H9 (cell line): ENCODE data around the gene AP3B2. TPM values are rescaled to one million over a fixed set of nuclear protein-coding genes. Genes with fewer than 3 reads are reported as not detected.

ENCODE experiments used
- DNase-seq: peaks from one replicate; pipeline ENCODE4 v3.0.0-alpha.2; 2017
- H2AFZ ChIP-seq: one replicate; pipeline ENCODE4 v1.6.1; 2013; ENCODE audit warnings: mild to moderate bottlenecking, low read length, control low read depth, moderate library complexity
- H2AK5ac ChIP-seq: 2 replicates; pipeline ENCODE4 v1.6.1; 2013; ENCODE audit warnings: low read length, control low read depth, mixed read lengths; ENCODE audit not compliant: insufficient read length
- H2BK120ac ChIP-seq: one replicate; pipeline ENCODE4 v1.6.1; 2013; ENCODE audit warnings: low read depth, mild to moderate bottlenecking, low read length, control low read depth, inconsistent platforms; ENCODE audit not compliant: poor library complexity, severe bottlenecking
- H2BK12ac ChIP-seq: 2 replicates; pipeline ENCODE4 v1.6.1; 2013; ENCODE audit warnings: low read length, control low read depth, mixed read lengths, low read depth; ENCODE audit not compliant: insufficient read length
- H2BK15ac ChIP-seq: 2 replicates; pipeline ENCODE4 v1.6.1; 2013; ENCODE audit warnings: low read depth, low read length, control low read depth
- H2BK20ac ChIP-seq: one replicate; pipeline ENCODE4 v1.6.1; 2013; ENCODE audit warnings: low read depth, mild to moderate bottlenecking, low read length, control low read depth, inconsistent platforms; ENCODE audit not compliant: poor library complexity, severe bottlenecking
- H2BK5ac ChIP-seq: 2 replicates; pipeline ENCODE4 v1.6.1; 2013; ENCODE audit warnings: low read length, control low read depth, mixed read lengths; ENCODE audit not compliant: insufficient read length
- H3K14ac ChIP-seq: 2 replicates; pipeline ENCODE4 v1.6.1; 2013; ENCODE audit warnings: low read length, control low read depth; ENCODE audit not compliant: insufficient read depth
- H3K18ac ChIP-seq: 2 replicates; pipeline ENCODE4 v1.6.1; 2013; ENCODE audit warnings: low read depth, mild to moderate bottlenecking, mixed read lengths, low read length, control low read depth; ENCODE audit not compliant: insufficient read length
- H3K23ac ChIP-seq: 2 replicates; pipeline ENCODE4 v1.6.1; 2013; ENCODE audit warnings: low read length, control low read depth, mixed read lengths, low read depth; ENCODE audit not compliant: insufficient read length
- H3K23me2 ChIP-seq: 2 replicates; pipeline ENCODE4 v1.6.1; 2013; ENCODE audit warnings: low read depth, mild to moderate bottlenecking, mixed read lengths, low read length, control low read depth; ENCODE audit not compliant: insufficient read length, poor library complexity, severe bottlenecking
- H3K27ac ChIP-seq: 2 replicates; pipeline ENCODE4 v1.5.1; 2013; ENCODE audit warnings: low read length, control low read depth, mixed read lengths, low read depth; ENCODE audit not compliant: insufficient read length
- H3K27me3 ChIP-seq: 2 replicates; pipeline ENCODE4 v1.6.1; 2013; ENCODE audit warnings: low read length, control low read depth, inconsistent platforms; ENCODE audit not compliant: insufficient read depth
- H3K4ac ChIP-seq: 2 replicates; pipeline ENCODE4 v1.6.1; 2013; ENCODE audit warnings: low read depth, mild to moderate bottlenecking, control low read depth, inconsistent platforms, low read length, moderate library complexity
- H3K4me1 ChIP-seq: 2 replicates; pipeline ENCODE4 v1.6.1; 2013; ENCODE audit warnings: low read length, control low read depth, inconsistent platforms; ENCODE audit not compliant: insufficient read depth
- H3K4me2 ChIP-seq: 2 replicates; pipeline ENCODE4 v1.6.1; 2013; ENCODE audit warnings: low read length, control low read depth, mixed read lengths; ENCODE audit not compliant: insufficient read length, insufficient read depth
- H3K56ac ChIP-seq: 2 replicates; pipeline ENCODE4 v1.6.1; 2013; ENCODE audit warnings: low read depth, mild to moderate bottlenecking, mixed read lengths, low read length, control low read depth; ENCODE audit not compliant: insufficient read length
- H3K79me1 ChIP-seq: 2 replicates; pipeline ENCODE4 v1.6.1; 2013; ENCODE audit warnings: low read depth, mild to moderate bottlenecking, moderate library complexity, low read length, control low read depth, inconsistent platforms; ENCODE audit not compliant: insufficient read depth, poor library complexity, severe bottlenecking
- H3K79me2 ChIP-seq: 2 replicates; pipeline ENCODE4 v1.6.1; 2013; ENCODE audit warnings: low read length, control low read depth, inconsistent platforms; ENCODE audit not compliant: insufficient read depth
- H3K9ac ChIP-seq: 2 replicates; pipeline ENCODE4 v1.6.1; 2013; ENCODE audit warnings: low read length, control low read depth, mixed read lengths; ENCODE audit not compliant: insufficient read length; ENCODE audit errors: extremely low read depth
- H3K9me3 ChIP-seq: one replicate; pipeline ENCODE4 v1.6.1; 2013; ENCODE audit warnings: low read depth, low read length, inconsistent platforms; ENCODE audit not compliant: control insufficient read depth
- H3T11ph ChIP-seq: one replicate; pipeline ENCODE4 v1.6.1; 2013; ENCODE audit warnings: mild to moderate bottlenecking, low read length, control low read depth, inconsistent platforms
- H4K20me1 ChIP-seq: one replicate; pipeline ENCODE4 v1.6.1; 2013; ENCODE audit not compliant: control insufficient read depth, insufficient read length, insufficient read depth
- H4K5ac ChIP-seq: 2 replicates; pipeline ENCODE4 v1.6.1; 2013; ENCODE audit warnings: low read depth, mild to moderate bottlenecking, mixed read lengths, low read length, control low read depth; ENCODE audit not compliant: insufficient read length
- H4K8ac ChIP-seq: replicated peaks from 2 replicates; pipeline ENCODE4 v1.6.1; 2013; ENCODE audit warnings: low read length, control low read depth, mixed read lengths, low read depth; ENCODE audit not compliant: insufficient read length
- H4K91ac ChIP-seq: 2 replicates; pipeline ENCODE4 v1.6.1; 2013; ENCODE audit warnings: low read depth, mild to moderate bottlenecking, moderate library complexity, mixed read lengths, low read length, control low read depth; ENCODE audit not compliant: insufficient read length
- H3K27ac Mint-ChIP-seq, 3 experiments: 2 replicates in 2 of 3; 3 replicates in 1 of 3; pipeline ENCODE4 v1.8.0; 2020 to 2021; ENCODE audit warnings: mixed read lengths in 3 of 3, mild to moderate bottlenecking in 1 of 3, moderate library complexity in 1 of 3
- H3K27me3 Mint-ChIP-seq: 2 replicates; pipeline ENCODE4 v1.8.0; 2021; ENCODE audit warnings: low read depth, mild to moderate bottlenecking, moderate library complexity, mixed read lengths
- H3K36me3 Mint-ChIP-seq, 3 experiments: 2 replicates in 2 of 3; 3 replicates in 1 of 3; pipeline ENCODE4 v1.8.0; 2020 to 2021; ENCODE audit warnings: low read depth in 3 of 3, mixed read lengths in 3 of 3; ENCODE audit not compliant: insufficient read depth in 1 of 3
- H3K4me1 Mint-ChIP-seq, 2 experiments: 2 replicates each; pipeline ENCODE4 v1.8.0; 2020; ENCODE audit warnings: mixed read lengths in 2 of 2
- H3K4me3 Mint-ChIP-seq, 2 experiments: 2 replicates in 1 of 2; 3 replicates in 1 of 2; pipeline ENCODE4 v1.8.0; 2020 to 2021; ENCODE audit warnings: mild to moderate bottlenecking in 2 of 2, mixed read lengths in 2 of 2, moderate library complexity in 1 of 2
- H3K9me3 Mint-ChIP-seq, 2 experiments: 2 replicates in 1 of 2; 3 replicates in 1 of 2; pipeline ENCODE4 v1.8.0; 2020; ENCODE audit warnings: mild to moderate bottlenecking in 2 of 2, mixed read lengths in 2 of 2, moderate library complexity in 1 of 2
- CTCF ChIP-seq: fragments of 200-600 bp; sonication (generic); conservative IDR thresholded peaks from 3 replicates; pipeline ENCODE4 v1.8.0; 2021; ENCODE audit warnings: antibody characterized with exemption, mild to moderate bottlenecking
- WGBS: extraction: QIAGEN DNeasy Blood & Tissue Kit; methylation state at CpG from one replicate; pipeline ENCODE4 v1.1.7; 2013; ENCODE audit warnings: missing lambda C conversion rate, low lambda C conversion rate, mixed read lengths; ENCODE audit not compliant: insufficient read length; ENCODE audit errors: extremely low coverage; 5-methylcytosine and 5-hydroxymethylcytosine counted together
- total RNA-seq: library from RNA; stranded (reverse); gene quantifications from 2 replicates; pipeline ENCODE4 v1.2.1, GENCODE V29; 2021

AP3B2 gene
- total RNA-seq, 1 experiment from 2014 or later, result 10.6 TPM

DNA sequence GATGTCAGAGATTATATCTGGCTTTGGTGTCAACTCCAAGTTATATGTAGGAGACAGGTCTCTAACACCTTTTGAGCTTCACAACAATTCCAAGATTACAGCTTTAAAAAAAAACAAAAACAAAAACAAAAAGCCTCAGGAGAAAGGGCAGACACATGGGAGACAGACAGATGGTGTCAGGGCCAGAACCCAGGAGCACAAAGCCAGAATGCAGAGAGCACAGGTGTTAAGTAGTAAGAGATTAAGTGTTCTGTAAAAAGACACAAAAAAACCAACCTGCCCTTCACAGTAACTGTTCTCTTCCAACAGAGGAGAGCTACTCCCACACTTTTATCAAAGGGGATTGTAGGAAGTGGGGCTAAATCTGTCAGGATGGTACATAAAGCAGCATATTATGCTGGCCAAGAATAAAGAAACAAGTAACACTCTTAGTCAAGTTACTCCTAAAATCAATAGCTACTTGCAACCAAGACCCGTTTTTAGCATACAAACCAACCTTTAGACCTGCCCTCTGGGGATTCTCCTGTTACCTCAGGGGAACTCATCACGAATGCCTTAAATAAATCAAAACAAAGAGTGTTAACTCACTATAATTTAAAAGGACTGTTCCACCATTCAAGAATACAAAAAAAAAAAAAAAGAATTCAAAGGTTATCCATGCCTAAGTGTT is 68.4 kb downstream of the AP3B2 start:
- H3K27me3 Mint-ChIP-seq, result peaks cover 83% of the 10 kb centered on the region
- peaks cover 7 to 12% of the 10 kb centered on the region in 2 experiments for H3K4me1 Mint-ChIP-seq

More for the DNA sequence above, 68.4 kb downstream of the AP3B2 start:
- Histone ChIP-seq H4K8ac (no peak overlapping the region), H3K4me1 (no peaks in the 10 kb centered on the region), H2BK5ac (no peak overlapping the region), H2AK5ac (no peak overlapping the region), H4K91ac (no peak overlapping the region), H3K14ac (no peak overlapping the region), H3T11ph (no peak overlapping the region), H4K5ac (no peak overlapping the region), H3K23me2 (no peaks in the 10 kb centered on the region), H3K27me3 (peaks cover 4% of the 10 kb centered on the region; the same call in 1 of the 2 replicates), H3K79me2 (no peaks in the 10 kb centered on the region), H3K9ac (no peak overlapping the region), H2BK20ac (no peak overlapping the region), H3K4ac (no peak overlapping the region), H3K23ac (no peak overlapping the region), H3K18ac (no peak overlapping the region), H3K4me2 (no peak overlapping the region), H2BK120ac (no peak overlapping the region), H4K20me1 (no peaks in the 10 kb centered on the region), H3K27ac (no peak overlapping the region), H3K79me1 (no peaks in the 10 kb centered on the region), H2BK12ac (no peak overlapping the region), H2AFZ (no peak overlapping the region), H3K56ac (no peak overlapping the region), H3K9me3 (no peaks in the 10 kb centered on the region), H2BK15ac (no peak overlapping the region)
- no peak overlapping the region; a peak in 1 of 7 replicates for H3K27ac Mint-ChIP-seq
- H3K9me3 Mint-ChIP-seq, result no peaks in the 10 kb centered on the region
- WGBS, result no CpG with 5 or more reads among the region's 2 CpGs
- DNase-seq, result no peak
- no peak overlapping the region for H3K4me3 Mint-ChIP-seq
- TF ChIP-seq CTCF, result no peak
- peaks cover 0 to 2% (median 0%) of the 10 kb centered on the region in 3 experiments; a peak in 1 of 7 replicates for H3K36me3 Mint-ChIP-seq
